Measurements from ENCODE around the gene MACC1. TPM values are rescaled to one million over a fixed set of nuclear protein-coding genes. Genes with fewer than 3 reads are reported as not detected.

Gene MACC1
- polyA plus RNA-seq, 1 of the 3 experiments (the other 2 are of a cell fraction): not detected

- ChIA-PET POLR2A (no interaction called here), CTCF (no interaction called here)
- Histone ChIP-seq H2AFZ (ENCODE audit: low read depth) (no peak overlapping the region), H3K9me2 (no peaks in the 10 kb centered on the region), H3K4me3 (ENCODE audit: low read depth in 2 of 2, low read length in 1 of 2) (no peak overlapping the region), H3K4me2 (0 out of 2 replicates have a peak overlapping the region, but pooled peaks have one; percentile 0), H3K27me3 (ENCODE audit: insufficient read depth) (no peaks in the 10 kb centered on the region), H3K4me1 (ENCODE audit: control insufficient read depth in 1 of 2, insufficient read depth in 2 of 2, low read depth in 1 of 2, low read length in 1 of 2) (peaks cover 0 to 21% of the 10 kb centered on the region in 2 experiments; a peak in 2 of 4 replicates), H4K20me1 (ENCODE audit: insufficient read depth) (no peaks in the 10 kb centered on the region), H3K79me2 (ENCODE audit: insufficient read depth) (no peaks in the 10 kb centered on the region), H3K36me3 (replicated peaks in 1 of 2; ENCODE audit: control insufficient read depth in 1 of 2, insufficient read depth in 2 of 2, low read length in 1 of 2) (no peaks in the 10 kb centered on the region), H3K9me3 (no peaks in the 10 kb centered on the region), H3K9ac (peak overlapping the region; percentile 36; the same call in 1 of the 2 replicates), H3K27ac (ENCODE audit: low read depth in 2 of 2, low read length in 1 of 2) (peak overlapping the region in 1 of 2 experiments; percentile 52; a peak in 2 of 4 replicates), H3F3A (replicated peaks; ENCODE audit: insufficient read depth) (peaks cover 6% of the 10 kb centered on the region)
- DNase-seq: no peak
- WGBS (ENCODE audit: low lambda C conversion rate): 80% methylated on average over 9 of the region's 9 CpGs
- TF ChIP-seq YY1 (IDR thresholded peaks at IDR 0.05; ENCODE audit: low read depth): no peak
These were observed 23.1 kb upstream of the MACC1 start for GRCh38 chr7:20240080-20240926.

GRCh38 chr7:20238754-20239324 lies 21.7 kb upstream of the MACC1 start:
- H3K36me3 ChIP-seq (replicated peaks in 1 of 2; ENCODE audit: control insufficient read depth in 1 of 2, insufficient read depth in 2 of 2, low read length in 1 of 2): no peaks in the 10 kb centered on the region
- ChIA-PET CTCF (no interaction called here), POLR2A (no interaction called here)
- H3K9me3 ChIP-seq: no peaks in the 10 kb centered on the region
- H3K4me2 ChIP-seq: no peak overlapping the region
- no peaks in the 10 kb centered on the region for H3K27me3 ChIP-seq (ENCODE audit: insufficient read depth)
- H2AFZ ChIP-seq (ENCODE audit: low read depth): no peak overlapping the region
- no peaks in the 10 kb centered on the region for H3K9me2 ChIP-seq
- H3K79me2 ChIP-seq (ENCODE audit: insufficient read depth): no peaks in the 10 kb centered on the region
- no peaks in the 10 kb centered on the region for H4K20me1 ChIP-seq (ENCODE audit: insufficient read depth)
- no peak overlapping the region for H3K4me3 ChIP-seq (ENCODE audit: low read depth in 2 of 2, low read length in 1 of 2)
- H3K4me1 ChIP-seq (ENCODE audit: control insufficient read depth in 1 of 2, insufficient read depth in 2 of 2, low read depth in 1 of 2, low read length in 1 of 2): peaks cover 0 to 21% of the 10 kb centered on the region in 2 experiments; a peak in 2 of 4 replicates
- no peak overlapping the region for H3K27ac ChIP-seq (ENCODE audit: low read depth in 2 of 2, low read length in 1 of 2)
- 81% methylated on average over 7 of the region's 7 CpGs for WGBS (ENCODE audit: low lambda C conversion rate)
- H3F3A ChIP-seq (replicated peaks; ENCODE audit: insufficient read depth): peaks cover 6% of the 10 kb centered on the region
- no peak overlapping the region for H3K9ac ChIP-seq
- DNase-seq: no peak
- TF ChIP-seq REST (IDR thresholded peaks at IDR 0.05; ENCODE audit: low read depth, low read length) (no peak), FOXJ3 (CRISPR knock-in tag; IDR thresholded peaks at IDR 0.05) (no peak), PBX3 (IDR thresholded peaks at IDR 0.05) (no peak), POLR2AphosphoS5 (IDR thresholded peaks at IDR 0.05; ENCODE audit: low read depth, low read length) (no peak), GATA2 (CRISPR knock-in tag; IDR thresholded peaks at IDR 0.05) (no peak), MAX (IDR thresholded peaks at IDR 0.05; ENCODE audit: low read depth) (no peak), ZBTB33 (IDR thresholded peaks at IDR 0.05; ENCODE audit: borderline replicate concordance, low read depth) (no peak), NRF1 (IDR thresholded peaks at IDR 0.05; ENCODE audit: low read depth, low read length) (no peak), IRF3 (IDR thresholded peaks at IDR 0.05; ENCODE audit: low read depth, low read length) (no peak), SIN3A (IDR thresholded peaks at IDR 0.05; ENCODE audit: borderline replicate concordance, low read depth, low read length) (no peak), RCOR1 (IDR thresholded peaks at IDR 0.05; ENCODE audit: low read length) (no peak), FOSL2 (IDR thresholded peaks at IDR 0.05; ENCODE audit: borderline replicate concordance, low read depth) (no peak), SMC3 (IDR thresholded peaks at IDR 0.05; ENCODE audit: low read depth, low read length) (no peak), USF2 (IDR thresholded peaks at IDR 0.05; ENCODE audit: borderline replicate concordance, low read depth, low read length) (no peak), MXI1 (IDR thresholded peaks at IDR 0.05; ENCODE audit: low read depth, low read length) (no peak)
